Choroid plexus epithelial cell (primary cell): ENCODE data around the gene ABHD1.

Experiments used
- DNase-seq: peaks from one replicate; pipeline ENCODE4 v3.0.0-alpha.2; 2010; ENCODE audit warnings: low read depth
- H3K4me3 ChIP-seq: 2 replicates; pipeline ENCODE4 v1.5.1; 2011; ENCODE audit warnings: low read depth, mild to moderate bottlenecking, control low read depth, low read length, moderate library complexity
- CTCF ChIP-seq: conservative IDR thresholded peaks from 2 replicates; pipeline ENCODE4 v1.5.1; 2011; ENCODE audit warnings: low read depth, mild to moderate bottlenecking, control low read depth, inconsistent platforms, low read length, moderate library complexity

ABHD1 gene

GRCh38 chr2:27154488-27154887 lies 30.9 kb downstream of the ABHD1 start:
- TF ChIP-seq CTCF, result no peak
- H3K4me3 ChIP-seq, result no peak overlapping the region
- DNase-seq, result no peak

DNA sequence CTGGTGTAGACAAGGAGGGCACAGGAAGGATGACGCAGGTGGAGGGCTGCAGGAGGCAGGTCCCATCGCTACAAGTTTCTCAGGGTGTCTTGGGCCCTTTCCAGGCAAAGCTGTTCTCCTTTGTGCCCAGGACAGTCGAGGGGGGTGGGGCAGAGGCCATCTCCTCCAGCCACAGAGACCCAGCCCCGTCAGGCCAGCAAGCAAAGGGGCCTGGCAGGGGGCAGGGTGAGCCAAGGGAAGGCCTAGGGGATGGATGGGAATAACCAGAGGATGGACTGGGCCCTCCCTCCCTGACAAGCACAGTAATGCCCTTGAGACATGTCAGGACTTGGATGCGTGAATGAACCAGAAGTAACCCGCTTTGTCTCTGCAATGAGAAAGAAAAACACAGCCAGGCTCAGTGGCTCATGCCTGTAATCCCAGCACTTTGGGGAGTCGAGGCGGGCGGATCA lies 31.5 kb downstream of the ABHD1 start:
- TF ChIP-seq CTCF, result no peak
- no peak overlapping the region for H3K4me3 ChIP-seq
- no peak for DNase-seq

DNA sequence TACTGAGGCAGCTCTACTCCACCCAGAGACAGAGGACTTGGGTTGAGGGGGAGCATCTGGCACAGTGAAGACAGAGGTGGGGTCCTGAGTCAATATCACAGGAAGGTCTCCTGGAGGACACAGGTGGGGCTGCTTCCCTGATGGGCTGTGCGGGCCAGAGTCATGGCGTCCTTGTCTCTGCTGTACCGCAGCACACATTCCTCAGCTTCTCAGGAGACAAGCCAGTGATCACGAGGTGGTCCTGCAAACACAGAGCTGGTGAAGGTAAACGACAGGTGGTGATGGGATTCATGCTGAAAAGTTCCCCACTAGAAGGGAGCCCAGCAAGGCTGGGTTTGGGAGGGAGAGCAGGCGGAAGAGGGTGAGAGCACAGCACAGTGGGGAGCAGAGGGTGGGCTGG lies 34.9 kb downstream of the ABHD1 start:
- no peak overlapping the region for H3K4me3 ChIP-seq
- DNase-seq, result no peak
- no peak for TF ChIP-seq CTCF

DNA sequence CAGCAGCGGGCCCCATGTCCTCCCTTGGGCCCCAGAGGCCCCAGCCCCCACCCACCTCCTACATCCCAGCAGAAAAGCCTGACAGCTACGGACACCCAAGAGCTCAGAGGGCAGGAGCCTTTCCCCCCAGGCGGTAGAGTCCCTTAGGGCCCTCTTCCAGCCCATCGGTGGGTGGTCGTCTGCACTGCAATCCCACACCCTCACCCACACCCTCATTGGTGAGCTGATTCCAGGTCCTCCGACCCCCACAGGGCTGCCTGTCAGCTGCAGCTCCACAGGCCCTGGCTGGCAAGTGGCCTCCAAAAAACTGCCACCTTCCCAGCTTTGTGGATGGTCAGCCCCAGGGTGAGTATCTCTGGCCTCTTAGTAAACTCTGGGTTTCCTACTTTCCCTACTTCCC lies 35.7 kb downstream of the ABHD1 start:
- DNase-seq, result no peak
- H3K4me3 ChIP-seq, result no peak overlapping the region
- TF ChIP-seq CTCF, result no peak

GRCh38 chr2:27160191-27160590 lies 36.6 kb downstream of the ABHD1 start:
- TF ChIP-seq CTCF, result no peak
- no peak for DNase-seq
- H3K4me3 ChIP-seq, result no peak overlapping the region

DNA sequence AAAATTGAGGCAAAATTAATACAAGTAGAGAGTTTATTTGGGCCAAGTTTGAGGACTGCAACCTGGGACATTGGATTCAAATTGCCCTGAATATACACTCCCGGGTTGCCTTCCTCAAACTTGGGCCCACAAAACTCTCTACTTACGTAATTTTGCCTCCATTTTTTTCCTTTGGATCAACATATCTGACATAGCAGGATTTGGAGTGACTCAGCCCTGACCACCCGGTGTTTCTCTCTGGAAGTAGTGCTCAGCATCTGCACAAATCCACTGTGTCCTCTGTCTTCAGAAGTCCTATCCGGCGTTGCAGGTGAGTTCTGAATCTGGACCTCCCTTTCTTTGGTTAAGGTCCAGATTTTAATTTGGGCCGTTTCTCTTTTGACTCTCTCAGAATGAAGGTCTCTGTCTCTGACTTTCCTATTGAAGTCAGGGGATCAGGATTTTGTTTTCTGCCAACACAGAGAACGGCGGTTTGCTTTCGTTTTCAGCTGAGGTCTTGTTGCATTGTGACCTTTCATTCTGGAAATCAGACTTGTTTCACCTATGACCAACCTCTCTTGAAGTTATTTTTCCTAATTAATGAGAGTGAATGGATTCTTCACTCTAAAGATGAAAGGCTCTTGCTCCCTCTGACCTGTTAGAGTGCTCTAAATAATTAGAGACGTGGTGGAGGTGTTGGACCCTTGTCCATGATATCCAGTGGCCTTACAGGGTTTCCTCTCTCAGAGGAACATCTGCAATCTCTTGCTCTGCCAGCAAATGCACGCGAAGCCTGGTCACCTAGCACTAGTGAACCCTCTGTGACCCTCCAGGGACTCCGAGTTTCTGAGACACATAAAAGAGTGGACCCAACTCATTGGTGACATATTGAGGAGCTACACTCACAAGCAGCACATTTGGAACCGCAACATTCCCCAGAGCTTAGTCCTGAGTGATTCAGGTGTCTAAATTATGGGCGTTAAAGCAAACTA lies 38.8 kb downstream of the ABHD1 start:
- H3K4me3 ChIP-seq, result no peak overlapping the region
- TF ChIP-seq CTCF, result no peak
- peak; percentile 52 for DNase-seq
